SK-N-SH treated with all-trans-retinoic acid at 6 μM for 48 hours (cell line): ENCODE results near the gene STK33.

Experiments used
- ATAC-seq: fragments of 200-7000 bp; cut with Tn5 transposase; 3 replicates; pipeline ENCODE4 v1.9.1; 2020; ENCODE audit warnings: mild to moderate bottlenecking, moderate library complexity
- ARNTL ChIP-seq: fragments of 450-650 bp; formaldehyde crosslinking; IDR thresholded peaks from 2 replicates; pipeline ENCODE4 v1.5.0; 2020; ENCODE audit warnings: low read depth, mild to moderate bottlenecking, moderate library complexity, borderline replicate concordance
- BACH2 ChIP-seq: fragments of 250-450 bp; sonication (Bioruptor Pico); IDR thresholded peaks from 2 replicates; pipeline ENCODE4 v1.9.0; 2021; ENCODE audit warnings: mild to moderate bottlenecking, borderline replicate concordance
- CSDC2 ChIP-seq: fragments of 250-450 bp; sonication (Bioruptor Pico); IDR thresholded peaks from 2 replicates; pipeline ENCODE4 v1.5.0; 2020; ENCODE audit warnings: mild to moderate bottlenecking, moderate library complexity
- ESRRG ChIP-seq: fragments of 250-450 bp; sonication (Bioruptor Pico); IDR thresholded peaks from 2 replicates; pipeline ENCODE4 v1.6.1; 2021; ENCODE audit warnings: mild to moderate bottlenecking
- GLIS3 ChIP-seq: fragments of 250-450 bp; sonication (Bioruptor Pico); IDR thresholded peaks from 2 replicates; pipeline ENCODE4 v1.5.0; 2020; ENCODE audit warnings: mild to moderate bottlenecking, moderate library complexity
- ISL1 ChIP-seq: fragments of 250-450 bp; sonication (Bioruptor Pico); IDR thresholded peaks from 2 replicates; pipeline ENCODE4 v2.1.2; 2022; ENCODE audit warnings: mild to moderate bottlenecking, moderate library complexity
- PPARA ChIP-seq: fragments of 250-450 bp; sonication (Bioruptor Pico); IDR thresholded peaks from 2 replicates; pipeline ENCODE4 v1.5.0; 2020; ENCODE audit warnings: mild to moderate bottlenecking, borderline replicate concordance
- RARB ChIP-seq: fragments of 250-450 bp; sonication (Bioruptor Pico); IDR thresholded peaks from 2 replicates; pipeline ENCODE4 v1.8.0; 2021; ENCODE audit warnings: mild to moderate bottlenecking, moderate library complexity
- SNAI2 ChIP-seq: fragments of 250-450 bp; sonication (Bioruptor Pico); IDR thresholded peaks from 2 replicates; pipeline ENCODE4 v1.5.0; 2020; ENCODE audit warnings: mild to moderate bottlenecking, moderate library complexity
- TCF4 ChIP-seq: fragments of 250-450 bp; sonication (Bioruptor Pico); IDR thresholded peaks from 2 replicates; pipeline ENCODE4 v1.8.0; 2021; ENCODE audit warnings: mild to moderate bottlenecking, moderate library complexity, borderline replicate concordance
- TOX ChIP-seq: fragments of 250-450 bp; sonication (Bioruptor Pico); IDR thresholded peaks from 2 replicates; pipeline ENCODE4 v1.8.0; 2021; ENCODE audit warnings: mild to moderate bottlenecking, moderate library complexity, borderline replicate concordance
- ZC3H10 ChIP-seq: fragments of 250-450 bp; sonication (Bioruptor Pico); IDR thresholded peaks from 2 replicates; pipeline ENCODE4 v1.5.1; 2021; ENCODE audit warnings: mild to moderate bottlenecking, moderate library complexity
- ZFP3 ChIP-seq: fragments of 250-450 bp; sonication (Bioruptor Pico); IDR thresholded peaks from 2 replicates; pipeline ENCODE4 v1.5.0; 2020; ENCODE audit warnings: mild to moderate bottlenecking, moderate library complexity
- ZFP30 ChIP-seq: fragments of 450-650 bp; formaldehyde crosslinking; IDR thresholded peaks from 2 replicates; pipeline ENCODE4 v1.5.0; 2022; ENCODE audit warnings: mild to moderate bottlenecking, moderate library complexity
- ZNF70 ChIP-seq: fragments of 450-650 bp; formaldehyde crosslinking; IDR thresholded peaks from 2 replicates; pipeline ENCODE4 v1.5.0; 2020; ENCODE audit warnings: mild to moderate bottlenecking, moderate library complexity
- ZNF8 ChIP-seq: fragments of 450-650 bp; formaldehyde crosslinking; IDR thresholded peaks from 2 replicates; pipeline ENCODE4 v1.5.0; 2020; ENCODE audit warnings: mild to moderate bottlenecking, moderate library complexity
- TF ChIP-seq, protein P1 (sequence below): fragments of 250-450 bp; sonication (Bioruptor Pico); IDR thresholded peaks from 2 replicates; pipeline ENCODE4 v1.5.1; 2020; ENCODE audit warnings: low read depth, mild to moderate bottlenecking, moderate library complexity
- TF ChIP-seq, protein P2 (sequence below): fragments of 250-450 bp; sonication (Bioruptor Pico); IDR thresholded peaks from 2 replicates; pipeline ENCODE4 v1.5.1; 2021; ENCODE audit warnings: mild to moderate bottlenecking, moderate library complexity
- TF ChIP-seq, protein P3 (sequence below): fragments of 250-450 bp; sonication (Bioruptor Pico); IDR thresholded peaks from 2 replicates; pipeline ENCODE4 v1.8.0; 2021; ENCODE audit warnings: low read depth, mild to moderate bottlenecking, moderate library complexity, borderline replicate concordance
- TF ChIP-seq, protein P4 (sequence below): fragments of 250-450 bp; sonication (Bioruptor Pico); IDR thresholded peaks from 2 replicates; pipeline ENCODE4 v1.5.0; 2020; ENCODE audit warnings: mild to moderate bottlenecking, moderate library complexity
- TF ChIP-seq, protein P5 (sequence below): fragments of 250-450 bp; sonication (Bioruptor Pico); IDR thresholded peaks from 2 replicates; pipeline ENCODE4 v1.8.0; 2020; ENCODE audit warnings: mild to moderate bottlenecking, moderate library complexity, borderline replicate concordance

The STK33 gene

DNA sequence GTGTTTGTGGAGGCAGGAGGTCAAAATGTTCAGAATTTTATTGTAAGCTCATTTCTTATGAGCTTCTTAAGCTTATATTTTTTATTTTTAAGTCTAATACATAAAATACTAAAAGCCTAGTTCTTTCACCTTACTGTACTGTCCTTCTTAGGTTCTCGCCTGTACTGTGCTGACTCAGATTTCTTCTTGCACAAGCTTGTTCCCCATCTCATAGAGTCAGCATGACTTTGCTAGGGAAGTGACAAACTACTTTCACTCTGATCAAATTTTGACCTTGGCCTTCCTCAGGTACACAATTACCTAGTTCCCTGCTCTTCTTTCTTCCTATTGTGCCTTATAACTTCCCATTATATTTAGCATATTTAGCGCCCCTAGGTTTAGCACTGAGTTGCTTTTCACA, 81.5 kb downstream of the STK33 start (continued):
- no peak for TF ChIP-seq TOX (CRISPR knock-in tag)
- TF ChIP-seq ZFP30 (CRISPR knock-in tag): no peak
- TF ChIP-seq PPARA (CRISPR knock-in tag): no peak

DNA sequence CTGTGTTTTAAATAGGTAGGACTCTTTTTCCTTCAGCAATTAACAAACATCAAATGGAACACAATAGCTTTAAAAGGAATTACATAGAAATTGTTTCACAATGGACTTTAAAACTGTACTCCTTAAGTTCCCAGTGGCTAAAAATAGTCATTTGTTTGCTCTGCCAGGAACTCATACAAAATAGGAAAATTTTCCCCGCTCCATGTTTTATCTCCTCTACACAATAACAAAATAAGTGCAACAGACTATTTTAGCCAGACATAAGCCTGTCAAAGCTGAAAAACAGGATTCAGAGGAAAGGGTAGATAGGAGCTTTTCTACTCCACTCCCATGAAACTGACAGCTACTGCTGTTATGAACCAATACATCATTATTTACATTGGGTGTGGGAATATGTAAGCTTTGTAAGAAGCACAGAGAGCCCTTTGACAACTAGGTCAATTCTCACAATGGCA, 90.1 kb downstream of the STK33 start:
- TF ChIP-seq ZC3H10 (CRISPR knock-in tag): no peak
- no peak for TF ChIP-seq ZNF8 (CRISPR knock-in tag)
- TF ChIP-seq, protein P1, sequence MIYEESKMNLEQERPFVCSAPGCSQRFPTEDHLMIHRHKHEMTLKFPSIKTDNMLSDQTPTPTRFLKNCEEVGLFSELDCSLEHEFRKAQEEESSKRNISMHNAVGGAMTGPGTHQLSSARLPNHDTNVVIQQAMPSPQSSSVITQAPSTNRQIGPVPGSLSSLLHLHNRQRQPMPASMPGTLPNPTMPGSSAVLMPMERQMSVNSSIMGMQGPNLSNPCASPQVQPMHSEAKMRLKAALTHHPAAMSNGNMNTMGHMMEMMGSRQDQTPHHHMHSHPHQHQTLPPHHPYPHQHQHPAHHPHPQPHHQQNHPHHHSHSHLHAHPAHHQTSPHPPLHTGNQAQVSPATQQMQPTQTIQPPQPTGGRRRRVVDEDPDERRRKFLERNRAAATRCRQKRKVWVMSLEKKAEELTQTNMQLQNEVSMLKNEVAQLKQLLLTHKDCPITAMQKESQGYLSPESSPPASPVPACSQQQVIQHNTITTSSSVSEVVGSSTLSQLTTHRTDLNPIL: no peak
- no peak for TF ChIP-seq SNAI2
- TF ChIP-seq, protein P2, sequence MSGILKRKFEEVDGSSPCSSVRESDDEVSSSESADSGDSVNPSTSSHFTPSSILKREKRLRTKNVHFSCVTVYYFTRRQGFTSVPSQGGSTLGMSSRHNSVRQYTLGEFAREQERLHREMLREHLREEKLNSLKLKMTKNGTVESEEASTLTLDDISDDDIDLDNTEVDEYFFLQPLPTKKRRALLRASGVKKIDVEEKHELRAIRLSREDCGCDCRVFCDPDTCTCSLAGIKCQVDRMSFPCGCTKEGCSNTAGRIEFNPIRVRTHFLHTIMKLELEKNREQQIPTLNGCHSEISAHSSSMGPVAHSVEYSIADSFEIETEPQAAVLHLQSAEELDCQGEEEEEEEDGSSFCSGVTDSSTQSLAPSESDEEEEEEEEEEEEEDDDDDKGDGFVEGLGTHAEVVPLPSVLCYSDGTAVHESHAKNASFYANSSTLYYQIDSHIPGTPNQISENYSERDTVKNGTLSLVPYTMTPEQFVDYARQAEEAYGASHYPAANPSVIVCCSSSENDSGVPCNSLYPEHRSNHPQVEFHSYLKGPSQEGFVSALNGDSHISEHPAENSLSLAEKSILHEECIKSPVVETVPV (CRISPR knock-in tag): no peak
- TF ChIP-seq, protein P3, sequence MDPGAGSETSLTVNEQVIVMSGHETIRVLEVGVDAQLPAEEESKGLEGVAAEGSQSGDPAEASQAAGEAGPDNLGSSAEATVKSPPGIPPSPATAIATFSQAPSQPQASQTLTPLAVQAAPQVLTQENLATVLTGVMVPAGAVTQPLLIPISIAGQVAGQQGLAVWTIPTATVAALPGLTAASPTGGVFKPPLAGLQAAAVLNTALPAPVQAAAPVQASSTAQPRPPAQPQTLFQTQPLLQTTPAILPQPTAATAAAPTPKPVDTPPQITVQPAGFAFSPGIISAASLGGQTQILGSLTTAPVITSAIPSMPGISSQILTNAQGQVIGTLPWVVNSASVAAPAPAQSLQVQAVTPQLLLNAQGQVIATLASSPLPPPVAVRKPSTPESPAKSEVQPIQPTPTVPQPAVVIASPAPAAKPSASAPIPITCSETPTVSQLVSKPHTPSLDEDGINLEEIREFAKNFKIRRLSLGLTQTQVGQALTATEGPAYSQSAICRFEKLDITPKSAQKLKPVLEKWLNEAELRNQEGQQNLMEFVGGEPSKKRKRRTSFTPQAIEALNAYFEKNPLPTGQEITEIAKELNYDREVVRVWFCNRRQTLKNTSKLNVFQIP (CRISPR knock-in tag): no peak
- no peak for TF ChIP-seq GLIS3 (CRISPR knock-in tag)
- TF ChIP-seq, protein P4, sequence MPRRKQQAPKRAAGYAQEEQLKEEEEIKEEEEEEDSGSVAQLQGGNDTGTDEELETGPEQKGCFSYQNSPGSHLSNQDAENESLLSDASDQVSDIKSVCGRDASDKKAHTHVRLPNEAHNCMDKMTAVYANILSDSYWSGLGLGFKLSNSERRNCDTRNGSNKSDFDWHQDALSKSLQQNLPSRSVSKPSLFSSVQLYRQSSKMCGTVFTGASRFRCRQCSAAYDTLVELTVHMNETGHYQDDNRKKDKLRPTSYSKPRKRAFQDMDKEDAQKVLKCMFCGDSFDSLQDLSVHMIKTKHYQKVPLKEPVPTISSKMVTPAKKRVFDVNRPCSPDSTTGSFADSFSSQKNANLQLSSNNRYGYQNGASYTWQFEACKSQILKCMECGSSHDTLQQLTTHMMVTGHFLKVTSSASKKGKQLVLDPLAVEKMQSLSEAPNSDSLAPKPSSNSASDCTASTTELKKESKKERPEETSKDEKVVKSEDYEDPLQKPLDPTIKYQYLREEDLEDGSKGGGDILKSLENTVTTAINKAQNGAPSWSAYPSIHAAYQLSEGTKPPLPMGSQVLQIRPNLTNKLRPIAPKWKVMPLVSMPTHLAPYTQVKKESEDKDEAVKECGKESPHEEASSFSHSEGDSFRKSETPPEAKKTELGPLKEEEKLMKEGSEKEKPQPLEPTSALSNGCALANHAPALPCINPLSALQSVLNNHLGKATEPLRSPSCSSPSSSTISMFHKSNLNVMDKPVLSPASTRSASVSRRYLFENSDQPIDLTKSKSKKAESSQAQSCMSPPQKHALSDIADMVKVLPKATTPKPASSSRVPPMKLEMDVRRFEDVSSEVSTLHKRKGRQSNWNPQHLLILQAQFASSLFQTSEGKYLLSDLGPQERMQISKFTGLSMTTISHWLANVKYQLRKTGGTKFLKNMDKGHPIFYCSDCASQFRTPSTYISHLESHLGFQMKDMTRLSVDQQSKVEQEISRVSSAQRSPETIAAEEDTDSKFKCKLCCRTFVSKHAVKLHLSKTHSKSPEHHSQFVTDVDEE (CRISPR knock-in tag): no peak
- TF ChIP-seq BACH2: no peak
- TF ChIP-seq ESRRG (CRISPR knock-in tag): no peak
- TF ChIP-seq TOX (CRISPR knock-in tag): no peak
- no peak for TF ChIP-seq TCF4 (CRISPR knock-in tag)
- TF ChIP-seq ZFP30 (CRISPR knock-in tag): no peak
- TF ChIP-seq CSDC2: no peak
- TF ChIP-seq, protein P5, sequence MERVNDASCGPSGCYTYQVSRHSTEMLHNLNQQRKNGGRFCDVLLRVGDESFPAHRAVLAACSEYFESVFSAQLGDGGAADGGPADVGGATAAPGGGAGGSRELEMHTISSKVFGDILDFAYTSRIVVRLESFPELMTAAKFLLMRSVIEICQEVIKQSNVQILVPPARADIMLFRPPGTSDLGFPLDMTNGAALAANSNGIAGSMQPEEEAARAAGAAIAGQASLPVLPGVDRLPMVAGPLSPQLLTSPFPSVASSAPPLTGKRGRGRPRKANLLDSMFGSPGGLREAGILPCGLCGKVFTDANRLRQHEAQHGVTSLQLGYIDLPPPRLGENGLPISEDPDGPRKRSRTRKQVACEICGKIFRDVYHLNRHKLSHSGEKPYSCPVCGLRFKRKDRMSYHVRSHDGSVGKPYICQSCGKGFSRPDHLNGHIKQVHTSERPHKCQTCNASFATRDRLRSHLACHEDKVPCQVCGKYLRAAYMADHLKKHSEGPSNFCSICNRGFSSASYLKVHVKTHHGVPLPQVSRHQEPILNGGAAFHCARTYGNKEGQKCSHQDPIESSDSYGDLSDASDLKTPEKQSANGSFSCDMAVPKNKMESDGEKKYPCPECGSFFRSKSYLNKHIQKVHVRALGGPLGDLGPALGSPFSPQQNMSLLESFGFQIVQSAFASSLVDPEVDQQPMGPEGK: no peak
- no peak for TF ChIP-seq PPARA (CRISPR knock-in tag)
- no peak for TF ChIP-seq RARB (CRISPR knock-in tag)
- no peak for ATAC-seq

DNA sequence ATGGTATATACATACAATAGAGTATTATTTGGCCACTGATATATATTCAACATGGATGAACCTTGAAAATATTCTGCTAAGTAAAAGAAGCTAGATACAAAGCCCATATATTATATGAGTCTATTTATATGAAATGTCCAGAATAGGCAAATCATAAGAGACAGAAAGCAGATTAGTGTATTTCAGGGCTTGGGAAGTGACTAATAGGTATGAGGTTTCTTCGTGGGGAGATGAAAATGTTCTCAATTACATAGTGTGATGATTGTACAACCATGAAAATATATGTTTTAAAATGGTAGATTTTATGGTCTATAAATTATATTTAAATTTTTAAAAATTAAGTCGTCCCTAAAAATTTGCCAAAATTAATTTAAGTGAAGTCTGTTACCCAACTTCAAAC, 92.2 kb downstream of the STK33 start:
- ATAC-seq: no peak; the same call in 2 of the 3 replicates
- no peak for TF ChIP-seq ZC3H10 (CRISPR knock-in tag)
- TF ChIP-seq GLIS3 (CRISPR knock-in tag): no peak
- TF ChIP-seq ARNTL (CRISPR knock-in tag): no peak
- TF ChIP-seq ISL1: no peak
- TF ChIP-seq, protein P1: no peak
- no peak for TF ChIP-seq ZFP30 (CRISPR knock-in tag)
- TF ChIP-seq, protein P3 (CRISPR knock-in tag): no peak
- no peak for TF ChIP-seq SNAI2
- TF ChIP-seq, protein P5: no peak
- TF ChIP-seq ZNF70 (CRISPR knock-in tag): no peak
- TF ChIP-seq ZFP3 (CRISPR knock-in tag): no peak
